HepG2 (cell line): ENCODE measurements around the gene ZKSCAN4. TPM values are rescaled to one million over a fixed set of nuclear protein-coding genes. Genes with fewer than 3 reads are reported as not detected.
A peak's percentile ranks its signal among the peaks of the same experiment; 100 is the strongest.

ENCODE experiments used
- ATF2 ChIP-seq: sonication (generic); formaldehyde crosslinking; IDR thresholded peaks from 2 replicates; pipeline ENCODE4 v1.4.0; 2020; ENCODE audit warnings: missing genetic modification reagents
- ATRX ChIP-seq: sonication (generic); formaldehyde crosslinking; IDR thresholded peaks from 2 replicates; pipeline ENCODE4 v1.4.0; 2020; ENCODE audit warnings: missing genetic modification reagents, borderline replicate concordance
- FOXK2 ChIP-seq: fragments of 450-650 bp; IDR thresholded peaks from 2 replicates; pipeline ENCODE4 v1.6.1; 2016
- GLMP ChIP-seq: sonication (generic); formaldehyde crosslinking; IDR thresholded peaks from 2 replicates; pipeline ENCODE4 v1.9.0; 2021; ENCODE audit warnings: missing genetic modification reagents, mild to moderate bottlenecking, borderline replicate concordance
- HDAC2 ChIP-seq: sonication (generic); formaldehyde crosslinking; IDR thresholded peaks from 2 replicates; pipeline ENCODE4 v1.4.0; 2020; ENCODE audit warnings: missing genetic modification reagents
- HDAC6 ChIP-seq: fragments of 200-600 bp; sonication (generic); IDR thresholded peaks from 2 replicates; pipeline ENCODE4 v1.7.0; 2017; ENCODE audit warnings: mild to moderate bottlenecking, antibody characterized with exemption, low read length, low read depth
- IRF2 ChIP-seq: IDR thresholded peaks from 2 replicates; pipeline ENCODE4 v1.6.1; 2018; ENCODE audit warnings: missing genetic modification reagents, missing compliant biosample characterization
- LBX2 ChIP-seq: sonication (generic); formaldehyde crosslinking; IDR thresholded peaks from 2 replicates; pipeline ENCODE4 v1.5.0; 2020; ENCODE audit warnings: missing genetic modification reagents, mild to moderate bottlenecking, borderline replicate concordance
- NFYB ChIP-seq: sonication (generic); formaldehyde crosslinking; IDR thresholded peaks from 2 replicates; pipeline ENCODE4 v1.4.0; 2020; ENCODE audit warnings: missing genetic modification reagents
- NR2F1 ChIP-seq, 2 experiments: fragments of 450-650 bp in 1 of 2; formaldehyde crosslinking in 1 of 2; IDR thresholded peaks; 2 replicates each; pipeline versions ENCODE4 v1.5.0 to v1.6.1; 2016 to 2020; ENCODE audit warnings: mild to moderate bottlenecking in 1 of 2, missing compliant biosample characterization in 1 of 2, missing genetic modification reagents in 1 of 2, moderate library complexity in 1 of 2
- SIX4 ChIP-seq: sonication (generic); formaldehyde crosslinking; IDR thresholded peaks from 2 replicates; pipeline ENCODE4 v1.4.0; 2020; ENCODE audit warnings: missing genetic modification reagents
- SSRP1 ChIP-seq: IDR thresholded peaks from 2 replicates; pipeline ENCODE4 v1.6.1; 2016; ENCODE audit warnings: control low read depth
- THAP9 ChIP-seq: sonication (generic); formaldehyde crosslinking; IDR thresholded peaks from 2 replicates; pipeline ENCODE4; 2020; ENCODE audit warnings: missing genetic modification reagents, mild to moderate bottlenecking, borderline replicate concordance
- USF2 ChIP-seq, 2 experiments: sonication (generic) in 1 of 2; formaldehyde crosslinking in 1 of 2; IDR thresholded peaks; 2 replicates each; pipeline versions ENCODE4 v1.5.1 to v1.6.1; 2011 to 2020; ENCODE audit warnings: borderline replicate concordance in 1 of 2, low read depth in 1 of 2, low read length in 1 of 2, mild to moderate bottlenecking in 1 of 2, missing genetic modification reagents in 1 of 2, moderate library complexity in 1 of 2
- ZBTB3 ChIP-seq: sonication (generic); formaldehyde crosslinking; IDR thresholded peaks from 2 replicates; pipeline ENCODE4 v1.4.0; 2020; ENCODE audit warnings: low read depth, mild to moderate bottlenecking, moderate library complexity, missing genetic modification reagents, borderline replicate concordance
- ZFP36L1 ChIP-seq: sonication (generic); formaldehyde crosslinking; IDR thresholded peaks from 2 replicates; pipeline ENCODE4 v1.8.0; 2022; ENCODE audit warnings: mild to moderate bottlenecking, missing genetic modification reagents, moderate library complexity
- ZMYM4 ChIP-seq: sonication (generic); formaldehyde crosslinking; IDR thresholded peaks from 2 replicates; pipeline ENCODE4 v1.8.1; 2023; ENCODE audit warnings: mild to moderate bottlenecking, missing genetic modification reagents
- ZNF263 ChIP-seq: sonication (generic); formaldehyde crosslinking; IDR thresholded peaks from 2 replicates; pipeline ENCODE4 v1.4.0; 2020; ENCODE audit warnings: missing genetic modification reagents
- ZNF317 ChIP-seq: sonication (generic); formaldehyde crosslinking; IDR thresholded peaks from 2 replicates; pipeline ENCODE4 v1.5.0; 2020; ENCODE audit warnings: mild to moderate bottlenecking, missing genetic modification reagents
- ZNF383 ChIP-seq: sonication (generic); formaldehyde crosslinking; IDR thresholded peaks from 2 replicates; pipeline ENCODE4 v1.4.0; 2020; ENCODE audit warnings: missing genetic modification reagents, mild to moderate bottlenecking, borderline replicate concordance
- ZNF432 ChIP-seq: sonication (generic); formaldehyde crosslinking; IDR thresholded peaks from 2 replicates; pipeline ENCODE4 v1.5.0; 2020; ENCODE audit warnings: missing genetic modification reagents, mild to moderate bottlenecking, borderline replicate concordance
- polyA plus RNA-seq, 8 experiments: library from polyadenylated mRNA; depleted of rRNA in 3 of 8; stranded (reverse) in 7 of 8; unstranded in 1 of 8; fragments of >200 nt; fragmentation: Illumina TruSeq in 4 of 8; extraction: Trizol in 4 of 8; gene quantifications; 2 replicates each; pipeline versions ENCODE4 v1.2.1 to v1.2.3, GENCODE V29; 2011 to 2016; ENCODE audit warnings: low read depth in 4 of 8, missing spikeins in 1 of 8, mixed read lengths in 1 of 8; ENCODE audit not compliant: insufficient read depth in 1 of 8
- total RNA-seq, 5 experiments: library from RNA; depleted of rRNA; stranded (reverse); fragments of >200 nt; fragmentation: Illumina TruSeq; extraction: Trizol; gene quantifications; 2 replicates each; pipeline ENCODE4 v1.2.3, GENCODE V29; 2016; ENCODE audit warnings: low read depth in 1 of 5

Gene ZKSCAN4
- total and polyA plus RNA-seq, 2 of the 13 experiments (the other 11 are each of a cell fraction or from before 2014, with no cell fraction given), result 2.9 to 7.8 TPM

GRCh38 chr6:28266962-28267694 is 15.1 kb upstream of the ZKSCAN4 start, which contains the start of gene ZSCAN26 (continued):
- TF ChIP-seq ZNF263 (CRISPR knock-in tag), result peak; percentile 70
- no peak for TF ChIP-seq ZNF432 (CRISPR knock-in tag)
- TF ChIP-seq NR2F1 (CRISPR knock-in tag; IDR thresholded peaks at IDR 0.05), result 0 out of 4 replicates have a peak, but pooled peaks of 1 of the 2 experiments have one; percentile 14
- 0 out of 2 replicates have a peak, but pooled peaks have one; percentile 40 for TF ChIP-seq SIX4 (CRISPR knock-in tag)
- peak; percentile 94 for TF ChIP-seq IRF2 (CRISPR knock-in tag)
- peak; percentile 91 for TF ChIP-seq ZMYM4 (CRISPR knock-in tag)
- no peak for TF ChIP-seq ZFP36L1 (CRISPR knock-in tag)
- peak; percentile 90 for TF ChIP-seq THAP9 (CRISPR knock-in tag)
- TF ChIP-seq LBX2 (CRISPR knock-in tag), result 0 out of 2 replicates have a peak, but pooled peaks have one; percentile 42
- no peak for TF ChIP-seq ATRX (CRISPR knock-in tag)
- no peak for TF ChIP-seq GLMP (CRISPR knock-in tag)
- TF ChIP-seq USF2 (IDR thresholded peaks at IDR 0.05; ENCODE audit: low read depth, low read length), result no peak
- no peak for TF ChIP-seq USF2 (CRISPR knock-in tag; IDR thresholded peaks at IDR 0.05; ENCODE audit: borderline replicate concordance)
- no peak for TF ChIP-seq HDAC6
- peak; percentile 75 for TF ChIP-seq HDAC2 (CRISPR knock-in tag)
- peak; percentile 82 for TF ChIP-seq ATF2 (CRISPR knock-in tag)
- no peak for TF ChIP-seq SSRP1 (CRISPR knock-in tag)
- TF ChIP-seq NFYB, result 0 out of 2 replicates have a peak, but pooled peaks have one; percentile 29
- TF ChIP-seq ZNF317, result peak; percentile 78
- 0 out of 2 replicates have a peak, but pooled peaks have one; percentile 18 for TF ChIP-seq ZBTB3 (CRISPR knock-in tag)
- TF ChIP-seq ZNF383 (CRISPR knock-in tag), result 0 out of 2 replicates have a peak, but pooled peaks have one; percentile 59
- TF ChIP-seq FOXK2, result no peak
